Loucy (cell line): ENCODE measurements around the gene CD1D.

Source experiments
- H2AFZ ChIP-seq: fragments of 200-600 bp; sonication (generic); 2 replicates; pipeline ENCODE4 v1.6.0; 2016; ENCODE audit warnings: antibody characterized with exemption, mild to moderate bottlenecking, low read length, moderate library complexity
- H3F3A ChIP-seq: fragments of 200-600 bp; 2 replicates; pipeline ENCODE4 v1.6.0; 2016; ENCODE audit warnings: antibody characterized with exemption, low read depth, mild to moderate bottlenecking
- H3K27me3 ChIP-seq: fragments of 200-600 bp; sonication (generic); 2 replicates; pipeline ENCODE4 v1.6.1; 2014; ENCODE audit warnings: low read length, mild to moderate bottlenecking; ENCODE audit not compliant: insufficient read depth, poor library complexity, severe bottlenecking
- H3K36me3 ChIP-seq: fragments of 200-600 bp; sonication (generic); 2 replicates; pipeline ENCODE4 v1.6.1; 2016; ENCODE audit warnings: low read length; ENCODE audit not compliant: insufficient read depth
- H3K4me1 ChIP-seq: fragments of 200-600 bp; sonication (generic); 2 replicates; pipeline ENCODE4 v1.5.1; 2014; ENCODE audit warnings: low read length, mild to moderate bottlenecking; ENCODE audit not compliant: insufficient read depth, poor library complexity, severe bottlenecking
- H3K4me2 ChIP-seq: fragments of 200-600 bp; sonication (generic); 2 replicates; pipeline ENCODE4 v1.6.0; 2014; ENCODE audit warnings: antibody characterized with exemption, low read length, low read depth, mild to moderate bottlenecking; ENCODE audit not compliant: poor library complexity, severe bottlenecking
- H3K4me3 ChIP-seq: fragments of 200-600 bp; sonication (generic); 2 replicates; pipeline ENCODE4 v1.5.1; 2014; ENCODE audit warnings: low read length, mild to moderate bottlenecking, mixed read lengths; ENCODE audit not compliant: poor library complexity, severe bottlenecking
- H3K79me2 ChIP-seq: fragments of 200-600 bp; sonication (generic); 2 replicates; pipeline ENCODE4 v1.6.1; 2014; ENCODE audit warnings: low read length; ENCODE audit not compliant: insufficient read depth
- H3K9ac ChIP-seq: fragments of 200-600 bp; sonication (generic); 2 replicates; pipeline ENCODE4 v1.6.0; 2014; ENCODE audit warnings: mild to moderate bottlenecking, low read depth, low read length, moderate library complexity; ENCODE audit not compliant: poor library complexity, severe bottlenecking
- H3K9me2 ChIP-seq: fragments of 200-600 bp; sonication (generic); replicated peaks from 2 replicates; pipeline ENCODE4 v1.6.1; 2016; ENCODE audit warnings: low read depth, low read length, mixed read lengths
- H3K9me3 ChIP-seq: fragments of 200-600 bp; sonication (generic); 2 replicates; pipeline ENCODE4 v1.6.1; 2014; ENCODE audit warnings: mild to moderate bottlenecking, antibody characterized with exemption, low read length, low read depth; ENCODE audit not compliant: insufficient read depth
- H4K20me1 ChIP-seq: fragments of 200-600 bp; sonication (generic); 2 replicates; pipeline ENCODE4 v1.6.0; 2014; ENCODE audit warnings: antibody characterized with exemption, low read length, mild to moderate bottlenecking; ENCODE audit not compliant: insufficient read depth, poor library complexity, severe bottlenecking
- CTCF ChIP-seq: fragments of 200-600 bp; sonication (generic); conservative IDR thresholded peaks from 2 replicates; pipeline ENCODE4 v1.5.1; 2014; ENCODE audit warnings: mild to moderate bottlenecking, antibody characterized with exemption, low read length
- EZH2phosphoT487 ChIP-seq: fragments of 200-600 bp; IDR thresholded peaks from 2 replicates; pipeline ENCODE4 v1.6.1; 2018; ENCODE audit warnings: antibody characterized with exemption, mild to moderate bottlenecking, moderate library complexity, borderline replicate concordance

Gene CD1D

GRCh38 chr1:158145173-158145719 lies 35.4 kb upstream of the CD1D start:
- H3K4me2 ChIP-seq, result no peak overlapping the region
- H3K4me1 ChIP-seq, result no peaks in the 10 kb centered on the region
- H3K79me2 ChIP-seq, result no peaks in the 10 kb centered on the region
- no peak overlapping the region for H3K9ac ChIP-seq
- no peaks in the 10 kb centered on the region for H3K9me3 ChIP-seq
- TF ChIP-seq EZH2phosphoT487 (no peak), CTCF (no peak)
- H2AFZ ChIP-seq, result no peak overlapping the region
- H3K36me3 ChIP-seq, result no peaks in the 10 kb centered on the region
- H3K9me2 ChIP-seq, result no peaks in the 10 kb centered on the region
- H4K20me1 ChIP-seq, result no peaks in the 10 kb centered on the region
- no peaks in the 10 kb centered on the region for H3K27me3 ChIP-seq
- no peak overlapping the region for H3K4me3 ChIP-seq
- H3F3A ChIP-seq, result no peaks in the 10 kb centered on the region

DNA sequence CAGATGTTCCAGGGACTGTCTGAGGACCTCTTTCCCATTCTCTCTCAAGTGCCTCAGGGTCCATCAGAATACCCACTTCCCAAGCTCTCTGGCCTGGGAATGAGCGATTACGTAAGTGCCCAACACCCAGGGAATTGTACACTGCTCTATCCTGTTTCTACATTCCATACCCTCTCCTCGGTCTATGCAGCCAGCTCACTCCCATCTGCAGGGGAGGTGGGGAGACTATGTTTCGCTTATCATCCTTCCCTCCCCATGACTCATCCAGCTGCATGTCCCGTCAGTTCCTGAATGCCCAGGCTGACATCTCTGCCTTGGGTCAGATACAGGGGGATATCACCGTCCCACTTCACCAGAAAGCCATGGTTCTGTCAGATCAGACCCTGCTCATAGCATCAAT lies 34.5 kb upstream of the CD1D start:
- Histone ChIP-seq H2AFZ (no peak overlapping the region), H3F3A (no peaks in the 10 kb centered on the region), H3K4me1 (no peaks in the 10 kb centered on the region), H3K9me3 (no peaks in the 10 kb centered on the region), H3K4me3 (no peak overlapping the region), H3K36me3 (no peaks in the 10 kb centered on the region), H4K20me1 (no peaks in the 10 kb centered on the region), H3K9me2 (no peaks in the 10 kb centered on the region), H3K4me2 (no peak overlapping the region), H3K79me2 (no peaks in the 10 kb centered on the region), H3K9ac (no peak overlapping the region), H3K27me3 (no peaks in the 10 kb centered on the region)
- TF ChIP-seq EZH2phosphoT487 (no peak), CTCF (no peak)

- no peak overlapping the region for H3K9ac ChIP-seq
- no peaks in the 10 kb centered on the region for H3K79me2 ChIP-seq
- no peak overlapping the region for H3K4me2 ChIP-seq
- no peak for TF ChIP-seq EZH2phosphoT487
- no peak overlapping the region for H3K4me3 ChIP-seq
- H3K4me1 ChIP-seq, result no peaks in the 10 kb centered on the region
- H3K27me3 ChIP-seq, result no peaks in the 10 kb centered on the region
- no peaks in the 10 kb centered on the region for H4K20me1 ChIP-seq
- H3F3A ChIP-seq, result no peaks in the 10 kb centered on the region
- H2AFZ ChIP-seq, result no peak overlapping the region
- H3K36me3 ChIP-seq, result no peaks in the 10 kb centered on the region
- no peaks in the 10 kb centered on the region for H3K9me2 ChIP-seq
- no peaks in the 10 kb centered on the region for H3K9me3 ChIP-seq
These were observed 34.0 kb upstream of the CD1D start for GRCh38 chr1:158146739-158147138.

GRCh38 chr1:158147401-158147800 lies 33.3 kb upstream of the CD1D start:
- Histone ChIP-seq H2AFZ (no peak overlapping the region), H3K9me2 (no peaks in the 10 kb centered on the region), H3K4me1 (no peaks in the 10 kb centered on the region), H3K9me3 (no peaks in the 10 kb centered on the region), H3F3A (no peaks in the 10 kb centered on the region), H3K9ac (no peak overlapping the region), H3K36me3 (no peaks in the 10 kb centered on the region), H4K20me1 (no peaks in the 10 kb centered on the region), H3K27me3 (no peaks in the 10 kb centered on the region), H3K4me3 (no peak overlapping the region), H3K4me2 (peak overlapping the region; percentile 16), H3K79me2 (no peaks in the 10 kb centered on the region)
- TF ChIP-seq EZH2phosphoT487 (no peak), CTCF (no peak)
